ENCODE results near the gene CORO2B.

CORO2B gene

GRCh38 chr15:68700455-68701123 lies 121.8 kb downstream of the CORO2B start:
- Histone ChIP-seq H3K9me3 (ENCODE audit: control insufficient read depth, low read length) (no peaks in the 10 kb centered on the region), H3K36me3 (ENCODE audit: control insufficient read depth, insufficient read depth, low read length) (no peaks in the 10 kb centered on the region), H3K9ac (ENCODE audit: low read length) (no peak overlapping the region), H3K4me1 (ENCODE audit: control insufficient read depth, insufficient read depth, low read length) (peaks cover 11% of the 10 kb centered on the region), H3K4me3 (ENCODE audit: low read length) (no peak overlapping the region), H3K27me3 (ENCODE audit: control insufficient read depth, insufficient read depth, low read length) (peaks cover 9% of the 10 kb centered on the region)

GRCh38 chr15:68701886-68702285 lies 123.1 kb downstream of the CORO2B start:
- Histone ChIP-seq H3K27me3 (ENCODE audit: control insufficient read depth, insufficient read depth, low read length) (peaks cover 11% of the 10 kb centered on the region), H3K9ac (ENCODE audit: low read length) (no peak overlapping the region), H3K9me3 (ENCODE audit: control insufficient read depth, low read length) (no peaks in the 10 kb centered on the region), H3K36me3 (ENCODE audit: control insufficient read depth, insufficient read depth, low read length) (no peaks in the 10 kb centered on the region), H3K4me1 (ENCODE audit: control insufficient read depth, insufficient read depth, low read length) (peaks cover 11% of the 10 kb centered on the region), H3K4me3 (ENCODE audit: low read length) (no peak overlapping the region)

- Histone ChIP-seq H3K4me3 (ENCODE audit: low read length) (no peak overlapping the region), H3K9me3 (ENCODE audit: control insufficient read depth, low read length) (no peaks in the 10 kb centered on the region), H3K9ac (ENCODE audit: low read length) (no peak overlapping the region), H3K27me3 (ENCODE audit: control insufficient read depth, insufficient read depth, low read length) (peaks cover 11% of the 10 kb centered on the region), H3K4me1 (ENCODE audit: control insufficient read depth, insufficient read depth, low read length) (peaks cover 11% of the 10 kb centered on the region), H3K36me3 (ENCODE audit: control insufficient read depth, insufficient read depth, low read length) (no peaks in the 10 kb centered on the region)
These were observed 125.8 kb downstream of the CORO2B start for GRCh38 chr15:68704496-68705021.

GRCh38 chr15:68706256-68706655 lies 127.5 kb downstream of the CORO2B start:
- no peaks in the 10 kb centered on the region for H3K36me3 ChIP-seq (ENCODE audit: control insufficient read depth, insufficient read depth, low read length)
- no peak overlapping the region for H3K4me3 ChIP-seq (ENCODE audit: low read length)
- peaks cover 2% of the 10 kb centered on the region for H3K27me3 ChIP-seq (ENCODE audit: control insufficient read depth, insufficient read depth, low read length)
- H3K4me1 ChIP-seq (ENCODE audit: control insufficient read depth, insufficient read depth, low read length): peaks cover 8% of the 10 kb centered on the region
- H3K9ac ChIP-seq (ENCODE audit: low read length): no peak overlapping the region
- no peaks in the 10 kb centered on the region for H3K9me3 ChIP-seq (ENCODE audit: control insufficient read depth, low read length)

- Histone ChIP-seq H3K27me3 (ENCODE audit: control insufficient read depth, insufficient read depth, low read length) (peaks cover 2% of the 10 kb centered on the region), H3K36me3 (ENCODE audit: control insufficient read depth, insufficient read depth, low read length) (no peaks in the 10 kb centered on the region), H3K9me3 (ENCODE audit: control insufficient read depth, low read length) (no peaks in the 10 kb centered on the region), H3K4me1 (ENCODE audit: control insufficient read depth, insufficient read depth, low read length) (peaks cover 8% of the 10 kb centered on the region), H3K9ac (ENCODE audit: low read length) (no peak overlapping the region), H3K4me3 (ENCODE audit: low read length) (no peak overlapping the region)
These were observed 128.1 kb downstream of the CORO2B start for GRCh38 chr15:68706931-68707330.

GRCh38 chr15:68707386-68707785 lies 128.6 kb downstream of the CORO2B start:
- Histone ChIP-seq H3K36me3 (ENCODE audit: control insufficient read depth, insufficient read depth, low read length) (no peaks in the 10 kb centered on the region), H3K9ac (ENCODE audit: low read length) (no peak overlapping the region), H3K4me1 (ENCODE audit: control insufficient read depth, insufficient read depth, low read length) (peaks cover 8% of the 10 kb centered on the region), H3K27me3 (ENCODE audit: control insufficient read depth, insufficient read depth, low read length) (peaks cover 2% of the 10 kb centered on the region), H3K4me3 (ENCODE audit: low read length) (no peak overlapping the region), H3K9me3 (ENCODE audit: control insufficient read depth, low read length) (no peaks in the 10 kb centered on the region)

- H3K9ac ChIP-seq (ENCODE audit: low read length): no peak overlapping the region
- H3K9me3 ChIP-seq (ENCODE audit: control insufficient read depth, low read length): no peaks in the 10 kb centered on the region
- H3K4me1 ChIP-seq (ENCODE audit: control insufficient read depth, insufficient read depth, low read length): peaks cover under 1% of the 10 kb centered on the region
- H3K27me3 ChIP-seq (ENCODE audit: control insufficient read depth, insufficient read depth, low read length): peaks cover 2% of the 10 kb centered on the region
- no peak overlapping the region for H3K4me3 ChIP-seq (ENCODE audit: low read length)
- no peaks in the 10 kb centered on the region for H3K36me3 ChIP-seq (ENCODE audit: control insufficient read depth, insufficient read depth, low read length)
These were observed 131.1 kb downstream of the CORO2B start for GRCh38 chr15:68709876-68710275.

GRCh38 chr15:68710536-68710935 lies 131.7 kb downstream of the CORO2B start:
- Histone ChIP-seq H3K4me1 (ENCODE audit: control insufficient read depth, insufficient read depth, low read length) (no peaks in the 10 kb centered on the region), H3K36me3 (ENCODE audit: control insufficient read depth, insufficient read depth, low read length) (no peaks in the 10 kb centered on the region), H3K9ac (ENCODE audit: low read length) (no peak overlapping the region), H3K4me3 (ENCODE audit: low read length) (no peak overlapping the region), H3K9me3 (ENCODE audit: control insufficient read depth, low read length) (no peaks in the 10 kb centered on the region), H3K27me3 (ENCODE audit: control insufficient read depth, insufficient read depth, low read length) (peaks cover 6% of the 10 kb centered on the region)

GRCh38 chr15:68711406-68711805 lies 132.6 kb downstream of the CORO2B start:
- Histone ChIP-seq H3K27me3 (ENCODE audit: control insufficient read depth, insufficient read depth, low read length) (peaks cover 4% of the 10 kb centered on the region), H3K9me3 (ENCODE audit: control insufficient read depth, low read length) (no peaks in the 10 kb centered on the region), H3K4me3 (ENCODE audit: low read length) (no peak overlapping the region), H3K36me3 (ENCODE audit: control insufficient read depth, insufficient read depth, low read length) (no peaks in the 10 kb centered on the region), H3K4me1 (ENCODE audit: control insufficient read depth, insufficient read depth, low read length) (no peaks in the 10 kb centered on the region), H3K9ac (ENCODE audit: low read length) (no peak overlapping the region)

GRCh38 chr15:68712886-68713285 lies 134.1 kb downstream of the CORO2B start:
- no peaks in the 10 kb centered on the region for H3K36me3 ChIP-seq (ENCODE audit: control insufficient read depth, insufficient read depth, low read length)
- H3K9me3 ChIP-seq (ENCODE audit: control insufficient read depth, low read length): no peaks in the 10 kb centered on the region

GRCh38 chr15:68713874-68714273 lies 135.1 kb downstream of the CORO2B start:
- H3K9me3 ChIP-seq (ENCODE audit: control insufficient read depth, low read length): no peaks in the 10 kb centered on the region
- peaks cover 3% of the 10 kb centered on the region for H3K27me3 ChIP-seq (ENCODE audit: control insufficient read depth, insufficient read depth, low read length)
- H3K36me3 ChIP-seq (ENCODE audit: control insufficient read depth, insufficient read depth, low read length): no peaks in the 10 kb centered on the region
- H3K4me3 ChIP-seq (ENCODE audit: low read length): no peak overlapping the region
- no peak overlapping the region for H3K9ac ChIP-seq (ENCODE audit: low read length)
- H3K4me1 ChIP-seq (ENCODE audit: control insufficient read depth, insufficient read depth, low read length): no peaks in the 10 kb centered on the region

More at GRCh38 chr15:68712886-68713285, 134.1 kb downstream of the CORO2B start:
- H3K4me3 ChIP-seq (ENCODE audit: low read length): no peak overlapping the region
- no peak overlapping the region for H3K9ac ChIP-seq (ENCODE audit: low read length)
- H3K4me1 ChIP-seq (ENCODE audit: control insufficient read depth, insufficient read depth, low read length): no peaks in the 10 kb centered on the region
- peaks cover 3% of the 10 kb centered on the region for H3K27me3 ChIP-seq (ENCODE audit: control insufficient read depth, insufficient read depth, low read length)

- H3K4me3 ChIP-seq (ENCODE audit: low read length): no peak overlapping the region
- no peaks in the 10 kb centered on the region for H3K9me3 ChIP-seq (ENCODE audit: control insufficient read depth, low read length)
- peaks cover 3% of the 10 kb centered on the region for H3K27me3 ChIP-seq (ENCODE audit: control insufficient read depth, insufficient read depth, low read length)
- H3K36me3 ChIP-seq (ENCODE audit: control insufficient read depth, insufficient read depth, low read length): no peaks in the 10 kb centered on the region
- H3K9ac ChIP-seq (ENCODE audit: low read length): no peak overlapping the region
- H3K4me1 ChIP-seq (ENCODE audit: control insufficient read depth, insufficient read depth, low read length): no peaks in the 10 kb centered on the region
These were observed 136.3 kb downstream of the CORO2B start for GRCh38 chr15:68715111-68715510.
